ENCODE measurements around the gene IGF2R. TPM values are rescaled to one million over a fixed set of nuclear protein-coding genes. Genes with fewer than 3 reads are reported as not detected.
A peak's percentile ranks its signal among the peaks of the same experiment; 100 is the strongest.

Gene IGF2R
- total RNA-seq, 2 donors from 2014 or later, result 60.3 to 91.3 TPM

- Histone ChIP-seq H3K36me3 (peaks cover 15 to 20% of the 10 kb centered on the region in 2 donors), H3K4me1 (replicated peaks) (no peaks in the 10 kb centered on the region), H3K27me3 (replicated peaks; ENCODE audit: insufficient read depth) (no peaks in the 10 kb centered on the region), H3K27ac (no peak overlapping the region), H3K9me3 (no peaks in the 10 kb centered on the region), H3K4me3 (no peak overlapping the region)
- intact Hi-C loops (cut with DNase I), result no loop called here
- no peak for DNase-seq (ENCODE audit: low spot score)
- TF ChIP-seq CTCF (IDR thresholded peaks at IDR 0.05), result no peak
- TF ChIP-seq POLR2A (IDR thresholded peaks at IDR 0.05), result no peak
- TF ChIP-seq POLR2AphosphoS5 (IDR thresholded peaks at IDR 0.05), result no peak
- 89% methylated on average over 11 of the region's 11 CpGs for WGBS
These were observed 101.5 kb downstream of the IGF2R start for GRCh38 chr6:160070427-160070826.

- DNase-seq (ENCODE audit: low spot score), result no peak
- intact Hi-C loops (cut with DNase I), result no loop called here
- 100% methylated on average over 2 of the region's 2 CpGs for whole genome bisulfite sequencing
- Histone ChIP-seq H3K27me3 (replicated peaks; ENCODE audit: insufficient read depth) (no peaks in the 10 kb centered on the region), H3K36me3 (peaks cover 15 to 20% of the 10 kb centered on the region in 2 donors), H3K27ac (no peak overlapping the region), H3K4me3 (no peak overlapping the region), H3K4me1 (replicated peaks) (no peaks in the 10 kb centered on the region), H3K9me3 (no peaks in the 10 kb centered on the region)
- TF ChIP-seq CTCF (IDR thresholded peaks at IDR 0.05) (no peak), POLR2AphosphoS5 (IDR thresholded peaks at IDR 0.05) (no peak), POLR2A (IDR thresholded peaks at IDR 0.05) (no peak)
These were observed 101.9 kb downstream of the IGF2R start for GRCh38 chr6:160070831-160071230.

GRCh38 chr6:160071805-160072690 is 103.2 kb downstream of the IGF2R start:
- 81% methylated on average over 11 of the region's 11 CpGs for WGBS
- no peaks in the 10 kb centered on the region for H3K27me3 ChIP-seq (replicated peaks; ENCODE audit: insufficient read depth)
- peaks cover 15 to 20% of the 10 kb centered on the region in 2 donors for H3K36me3 ChIP-seq

GRCh38 chr6:160073272-160073671 is 104.4 kb downstream of the IGF2R start:
- peaks cover 15 to 20% of the 10 kb centered on the region in 2 donors for H3K36me3 ChIP-seq
- H3K27ac ChIP-seq, result no peak overlapping the region
- intact Hi-C loops (cut with DNase I), result no loop called here
- H3K9me3 ChIP-seq, result no peaks in the 10 kb centered on the region
- no peaks in the 10 kb centered on the region for H3K4me1 ChIP-seq (replicated peaks)
- TF ChIP-seq POLR2AphosphoS5 (IDR thresholded peaks at IDR 0.05), result no peak
- TF ChIP-seq POLR2A (IDR thresholded peaks at IDR 0.05), result no peak
- TF ChIP-seq CTCF (IDR thresholded peaks at IDR 0.05), result no peak
- no peak overlapping the region for H3K4me3 ChIP-seq
- DNase-seq (ENCODE audit: low spot score), result no peak
- 95% methylated on average over 9 of the region's 9 CpGs for WGBS
- H3K27me3 ChIP-seq (replicated peaks; ENCODE audit: insufficient read depth), result no peaks in the 10 kb centered on the region

More at GRCh38 chr6:160071805-160072690, 103.2 kb downstream of the IGF2R start:
- DNase-seq (ENCODE audit: low spot score), result no peak
- Histone ChIP-seq H3K4me3 (no peak overlapping the region), H3K27ac (no peak overlapping the region), H3K9me3 (no peaks in the 10 kb centered on the region), H3K4me1 (replicated peaks) (no peaks in the 10 kb centered on the region)
- intact Hi-C loops (cut with DNase I), result no loop called here
- peak in 3 of 4 experiments; percentile 11 to 28 (median 17) for TF ChIP-seq CTCF (IDR thresholded peaks at IDR 0.05)
- TF ChIP-seq POLR2A (IDR thresholded peaks at IDR 0.05), result no peak

- H3K27ac ChIP-seq, result no peak overlapping the region
- no peaks in the 10 kb centered on the region for H3K27me3 ChIP-seq (replicated peaks; ENCODE audit: insufficient read depth)
- DNase-seq (ENCODE audit: low spot score), result no peak
- H3K36me3 ChIP-seq, result peaks cover 7 to 13% of the 10 kb centered on the region in 2 donors
- intact Hi-C loops (cut with DNase I), result no loop called here
- H3K4me3 ChIP-seq, result no peak overlapping the region
- 97% methylated on average over 5 of the region's 5 CpGs for WGBS
- H3K4me1 ChIP-seq (replicated peaks), result no peaks in the 10 kb centered on the region
- TF ChIP-seq CTCF (IDR thresholded peaks at IDR 0.05), result no peak
- TF ChIP-seq POLR2A (IDR thresholded peaks at IDR 0.05), result no peak
- H3K9me3 ChIP-seq, result no peaks in the 10 kb centered on the region
These were observed 107.1 kb downstream of the IGF2R start for GRCh38 chr6:160076009-160076408.
